ENCODE measurements around the gene CRTC3. TPM values are rescaled to one million over a fixed set of nuclear protein-coding genes. Genes with fewer than 3 reads are reported as not detected.

The CRTC3 gene, protein sequence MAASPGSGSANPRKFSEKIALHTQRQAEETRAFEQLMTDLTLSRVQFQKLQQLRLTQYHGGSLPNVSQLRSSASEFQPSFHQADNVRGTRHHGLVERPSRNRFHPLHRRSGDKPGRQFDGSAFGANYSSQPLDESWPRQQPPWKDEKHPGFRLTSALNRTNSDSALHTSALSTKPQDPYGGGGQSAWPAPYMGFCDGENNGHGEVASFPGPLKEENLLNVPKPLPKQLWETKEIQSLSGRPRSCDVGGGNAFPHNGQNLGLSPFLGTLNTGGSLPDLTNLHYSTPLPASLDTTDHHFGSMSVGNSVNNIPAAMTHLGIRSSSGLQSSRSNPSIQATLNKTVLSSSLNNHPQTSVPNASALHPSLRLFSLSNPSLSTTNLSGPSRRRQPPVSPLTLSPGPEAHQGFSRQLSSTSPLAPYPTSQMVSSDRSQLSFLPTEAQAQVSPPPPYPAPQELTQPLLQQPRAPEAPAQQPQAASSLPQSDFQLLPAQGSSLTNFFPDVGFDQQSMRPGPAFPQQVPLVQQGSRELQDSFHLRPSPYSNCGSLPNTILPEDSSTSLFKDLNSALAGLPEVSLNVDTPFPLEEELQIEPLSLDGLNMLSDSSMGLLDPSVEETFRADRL
- total RNA-seq (10 to 100 TPM; 10.0 to 17.6 (median 11.9) TPM), polyA plus RNA-seq (10 to 100 TPM in 1 of 2 donors, 1 to 10 TPM in 1; 7.1 to 11.1 TPM)

DNA sequence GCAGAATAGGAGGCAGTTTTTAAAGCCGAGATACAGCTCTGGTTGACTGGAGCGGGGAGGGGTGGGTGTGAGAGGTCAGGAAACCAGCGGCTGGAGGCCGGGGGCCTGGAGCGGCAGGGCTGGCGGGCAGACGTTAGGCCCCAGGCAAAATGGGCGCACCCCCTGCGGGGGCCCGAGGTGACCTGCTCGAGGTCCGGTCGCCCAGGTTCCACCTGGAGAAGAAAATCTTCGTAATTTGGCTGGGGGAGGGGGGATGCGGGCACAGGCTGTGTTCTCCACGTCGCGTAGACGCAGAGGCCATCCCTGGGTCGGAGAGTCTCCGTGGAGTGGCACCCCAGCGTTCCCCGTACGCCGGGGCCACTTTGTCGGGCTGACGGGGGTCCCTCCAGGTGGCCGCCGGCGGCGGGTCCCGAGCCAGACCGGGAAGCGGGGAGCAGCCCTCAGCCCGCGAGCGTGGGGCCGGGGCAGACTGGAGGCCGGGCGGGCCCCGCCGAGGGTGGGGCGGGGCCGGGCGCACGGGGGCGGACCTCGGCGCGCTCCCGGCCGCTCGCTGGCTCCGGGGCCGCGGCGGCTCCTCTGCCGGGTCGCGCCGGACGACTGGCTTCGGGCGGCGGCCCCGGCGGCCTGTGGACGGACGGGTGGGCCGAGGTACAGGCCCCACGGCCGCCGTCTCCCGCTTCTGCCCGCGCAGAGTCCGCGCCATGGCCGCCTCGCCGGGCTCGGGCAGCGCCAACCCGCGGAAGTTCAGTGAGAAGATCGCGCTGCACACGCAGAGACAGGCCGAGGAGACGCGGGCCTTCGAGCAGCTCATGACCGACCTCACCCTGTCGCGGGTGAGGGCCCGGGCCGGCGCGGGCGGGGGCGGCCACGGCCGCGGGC, at the start of gene CRTC3:
Gene CRTC3 (plus strand): TSS at position 553 of the 879 bp plus-strand sequence. CDS start 149 bp downstream, at position 702.
- Histone ChIP-seq H3K4me3 (peak within 1 kb of the TSS; percentile 48 to 78 (median 66)), H3K27ac (peak within 1 kb of the TSS; percentile 58 to 82 (median 74)), H3K4me1 (peaks cover 0 to 14% (median 13%) of the 10 kb centered on the region in 3 donors), H3K9me3 (no peaks in the 10 kb centered on the region), H3K27me3 (no peaks in the 10 kb centered on the region), H3K36me3 (no peaks in the 10 kb centered on the region)
- ATAC-seq = peak; percentile 87 to 92 (median 89)
- intact Hi-C loops (cut with DNase I) = no loop called here
- FAIRE-seq = no peak
- TF ChIP-seq, protein P1, sequence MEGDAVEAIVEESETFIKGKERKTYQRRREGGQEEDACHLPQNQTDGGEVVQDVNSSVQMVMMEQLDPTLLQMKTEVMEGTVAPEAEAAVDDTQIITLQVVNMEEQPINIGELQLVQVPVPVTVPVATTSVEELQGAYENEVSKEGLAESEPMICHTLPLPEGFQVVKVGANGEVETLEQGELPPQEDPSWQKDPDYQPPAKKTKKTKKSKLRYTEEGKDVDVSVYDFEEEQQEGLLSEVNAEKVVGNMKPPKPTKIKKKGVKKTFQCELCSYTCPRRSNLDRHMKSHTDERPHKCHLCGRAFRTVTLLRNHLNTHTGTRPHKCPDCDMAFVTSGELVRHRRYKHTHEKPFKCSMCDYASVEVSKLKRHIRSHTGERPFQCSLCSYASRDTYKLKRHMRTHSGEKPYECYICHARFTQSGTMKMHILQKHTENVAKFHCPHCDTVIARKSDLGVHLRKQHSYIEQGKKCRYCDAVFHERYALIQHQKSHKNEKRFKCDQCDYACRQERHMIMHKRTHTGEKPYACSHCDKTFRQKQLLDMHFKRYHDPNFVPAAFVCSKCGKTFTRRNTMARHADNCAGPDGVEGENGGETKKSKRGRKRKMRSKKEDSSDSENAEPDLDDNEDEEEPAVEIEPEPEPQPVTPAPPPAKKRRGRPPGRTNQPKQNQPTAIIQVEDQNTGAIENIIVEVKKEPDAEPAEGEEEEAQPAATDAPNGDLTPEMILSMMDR (IDR thresholded peaks at IDR 0.05) = no peak
- DNase-seq = peak; percentile 43 to 85 (median 54)
- 3 to 4% methylated on average over 79 to 104 of the region's 104 CpGs for WGBS, 2 donors

DNA sequence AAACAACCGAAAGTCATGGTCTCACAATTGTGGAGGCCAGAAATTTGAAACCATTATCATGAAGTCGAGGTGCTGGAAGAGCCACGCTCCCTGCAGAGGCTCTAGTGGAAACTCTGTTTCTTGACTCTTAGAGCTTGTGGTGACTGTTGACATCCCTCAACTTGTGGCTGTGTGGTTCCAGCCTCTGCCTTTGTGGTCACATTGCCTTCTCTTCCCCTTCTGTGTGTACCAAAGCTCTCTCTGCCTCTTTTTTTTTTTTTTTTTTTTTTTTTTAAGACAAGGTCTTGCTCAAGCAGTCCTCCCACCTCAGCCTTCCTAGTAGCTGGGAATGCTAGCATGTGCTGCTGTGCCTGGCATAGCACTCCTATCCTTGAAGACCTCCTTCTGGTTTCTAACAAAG, 48.7 kb upstream of the CRTC3 start:
- Histone ChIP-seq H3K27ac (no peak overlapping the region), H3K9me3 (no peaks in the 10 kb centered on the region), H3K4me3 (no peak overlapping the region), H3K36me3 (peaks cover 10 to 56% (median 28%) of the 10 kb centered on the region in 3 donors), H3K4me1 (peaks cover 0 to 20% (median 13%) of the 10 kb centered on the region in 3 donors), H3K27me3 (no peaks in the 10 kb centered on the region)
- FAIRE-seq = no peak
- TF ChIP-seq, protein P1 (IDR thresholded peaks at IDR 0.05) = no peak
- 77% methylated on average over 3 of the region's 3 CpGs for WGBS, 2 donors
- intact Hi-C loops (cut with DNase I) = loop anchor here in 2 of 3 donors (5.0 to 10.0 kb wide), 2 partner anchors 156 to 159 kb away; no protein-coding TSS in a partner anchor
- peak in 1 of 4 donors; percentile 9 for ATAC-seq
- DNase-seq = no peak

DNA sequence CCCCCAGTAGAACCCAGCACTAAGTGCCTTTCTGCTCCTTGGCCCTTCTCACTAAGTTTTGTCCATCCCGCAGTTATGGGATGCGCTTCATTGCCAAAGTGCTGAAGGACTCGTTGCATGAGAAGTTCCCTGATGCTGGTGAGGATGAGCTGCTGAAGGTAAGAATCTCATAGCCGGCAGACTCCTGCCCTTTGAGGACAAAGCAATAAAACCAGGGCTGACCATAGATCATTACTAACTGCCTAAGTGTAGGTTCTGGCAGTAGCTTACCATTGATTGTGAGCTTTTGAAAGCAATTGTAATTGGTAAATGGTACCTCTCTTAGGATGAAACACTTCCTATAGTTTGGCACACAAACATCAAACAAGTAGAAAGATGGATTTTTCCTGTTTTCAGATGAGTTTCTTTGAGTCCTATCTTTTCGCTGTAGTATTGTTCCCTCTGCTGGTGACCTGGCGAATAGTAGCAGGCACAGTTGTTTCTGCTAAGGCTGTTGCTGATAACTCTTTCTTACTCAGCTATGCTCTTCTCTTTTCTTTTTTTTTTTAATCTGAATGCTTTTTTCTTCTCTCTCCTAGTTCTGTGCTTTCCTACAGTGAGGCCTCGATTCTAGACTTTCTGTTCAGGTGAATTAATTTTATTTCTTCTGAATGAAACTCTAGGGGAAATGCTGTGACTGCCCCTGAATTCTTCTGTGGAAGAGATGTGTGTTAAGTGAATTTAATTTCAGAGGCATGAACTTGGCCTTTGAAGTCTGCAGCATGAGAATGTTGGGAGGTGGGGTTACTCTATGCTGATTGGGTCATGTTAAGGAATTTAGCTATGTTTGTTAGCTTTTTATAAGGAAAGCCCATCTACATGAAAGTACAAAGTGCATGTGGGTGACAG, 47.4 kb upstream of the CRTC3 start:
- Histone ChIP-seq H3K4me3 (no peak overlapping the region), H3K27me3 (no peaks in the 10 kb centered on the region), H3K4me1 (peaks cover 0 to 20% (median 13%) of the 10 kb centered on the region in 3 donors), H3K27ac (no peak overlapping the region), H3K36me3 (peaks cover 11 to 61% (median 19%) of the 10 kb centered on the region in 3 donors), H3K9me3 (no peaks in the 10 kb centered on the region)
- intact Hi-C loops (cut with DNase I) = loop anchor here in 2 of 3 donors (5.0 to 10.0 kb wide), 2 partner anchors 158 to 160 kb away; no protein-coding TSS in a partner anchor
- DNase-seq (peak in 2 of 6 donors; percentile 17 to 62), ATAC-seq (peak in 3 of 4 donors; percentile 34 to 66 (median 50)), FAIRE-seq (no peak)
- TF ChIP-seq, protein P1 (IDR thresholded peaks at IDR 0.05) = peak in 3 of 4 donors; percentile 39 to 60 (median 40)
- WGBS, 2 donors = 50% methylated on average over 7 of the region's 7 CpGs

DNA sequence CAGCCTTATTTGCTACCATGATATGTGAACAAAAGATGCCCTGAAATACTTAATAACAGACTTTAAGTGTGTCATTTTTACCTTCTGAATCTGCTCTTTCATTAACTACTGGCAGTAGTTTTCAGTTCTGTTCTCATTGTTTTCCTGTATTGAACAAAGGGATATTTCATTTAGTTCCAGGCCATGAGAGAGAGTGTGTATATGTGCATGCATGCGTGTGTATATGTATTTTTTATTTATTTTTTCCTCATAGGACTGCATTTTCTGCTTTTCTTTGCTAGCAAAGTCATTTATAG, 46.8 kb upstream of the CRTC3 start:
- Histone ChIP-seq H3K9me3 (no peaks in the 10 kb centered on the region), H3K27me3 (no peaks in the 10 kb centered on the region), H3K27ac (no peak overlapping the region), H3K36me3 (peaks cover 11 to 61% (median 23%) of the 10 kb centered on the region in 3 donors), H3K4me3 (no peak overlapping the region), H3K4me1 (peaks cover 0 to 19% (median 13%) of the 10 kb centered on the region in 3 donors)
- TF ChIP-seq, protein P1 (IDR thresholded peaks at IDR 0.05) = no peak
- intact Hi-C loops (cut with DNase I) = loop anchor here in 2 of 3 donors (5.0 to 10.0 kb wide), 2 partner anchors 158 to 161 kb away; no protein-coding TSS in a partner anchor
- FAIRE-seq (no peak), DNase-seq (no peak), ATAC-seq (no peak)
- WGBS, 2 donors = 43 to 64% methylated on average over 1 of the region's 1 CpG

Measured in pancreas (tissue), 10 donors.